ENCODE results near the gene LRP5. TPM values are rescaled to one million over a fixed set of nuclear protein-coding genes. Genes with fewer than 3 reads are reported as not detected.

LRP5 gene
- total and polyA plus RNA-seq, 9 of the 15 experiments (the other 6 are each of a cell fraction or from before 2014, with no cell fraction given), result 0.48 to 44.2 (median 13.5) TPM

- TF ChIP-seq, protein P1, sequence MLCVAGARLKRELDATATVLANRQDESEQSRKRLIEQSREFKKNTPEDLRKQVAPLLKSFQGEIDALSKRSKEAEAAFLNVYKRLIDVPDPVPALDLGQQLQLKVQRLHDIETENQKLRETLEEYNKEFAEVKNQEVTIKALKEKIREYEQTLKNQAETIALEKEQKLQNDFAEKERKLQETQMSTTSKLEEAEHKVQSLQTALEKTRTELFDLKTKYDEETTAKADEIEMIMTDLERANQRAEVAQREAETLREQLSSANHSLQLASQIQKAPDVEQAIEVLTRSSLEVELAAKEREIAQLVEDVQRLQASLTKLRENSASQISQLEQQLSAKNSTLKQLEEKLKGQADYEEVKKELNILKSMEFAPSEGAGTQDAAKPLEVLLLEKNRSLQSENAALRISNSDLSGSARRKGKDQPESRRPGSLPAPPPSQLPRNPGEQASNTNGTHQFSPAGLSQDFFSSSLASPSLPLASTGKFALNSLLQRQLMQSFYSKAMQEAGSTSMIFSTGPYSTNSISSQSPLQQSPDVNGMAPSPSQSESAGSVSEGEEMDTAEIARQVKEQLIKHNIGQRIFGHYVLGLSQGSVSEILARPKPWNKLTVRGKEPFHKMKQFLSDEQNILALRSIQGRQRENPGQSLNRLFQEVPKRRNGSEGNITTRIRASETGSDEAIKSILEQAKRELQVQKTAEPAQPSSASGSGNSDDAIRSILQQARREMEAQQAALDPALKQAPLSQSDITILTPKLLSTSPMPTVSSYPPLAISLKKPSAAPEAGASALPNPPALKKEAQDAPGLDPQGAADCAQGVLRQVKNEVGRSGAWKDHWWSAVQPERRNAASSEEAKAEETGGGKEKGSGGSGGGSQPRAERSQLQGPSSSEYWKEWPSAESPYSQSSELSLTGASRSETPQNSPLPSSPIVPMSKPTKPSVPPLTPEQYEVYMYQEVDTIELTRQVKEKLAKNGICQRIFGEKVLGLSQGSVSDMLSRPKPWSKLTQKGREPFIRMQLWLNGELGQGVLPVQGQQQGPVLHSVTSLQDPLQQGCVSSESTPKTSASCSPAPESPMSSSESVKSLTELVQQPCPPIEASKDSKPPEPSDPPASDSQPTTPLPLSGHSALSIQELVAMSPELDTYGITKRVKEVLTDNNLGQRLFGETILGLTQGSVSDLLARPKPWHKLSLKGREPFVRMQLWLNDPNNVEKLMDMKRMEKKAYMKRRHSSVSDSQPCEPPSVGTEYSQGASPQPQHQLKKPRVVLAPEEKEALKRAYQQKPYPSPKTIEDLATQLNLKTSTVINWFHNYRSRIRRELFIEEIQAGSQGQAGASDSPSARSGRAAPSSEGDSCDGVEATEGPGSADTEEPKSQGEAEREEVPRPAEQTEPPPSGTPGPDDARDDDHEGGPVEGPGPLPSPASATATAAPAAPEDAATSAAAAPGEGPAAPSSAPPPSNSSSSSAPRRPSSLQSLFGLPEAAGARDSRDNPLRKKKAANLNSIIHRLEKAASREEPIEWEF (CRISPR knock-in tag; IDR thresholded peaks at IDR 0.05), result no peak
- no peak for TF ChIP-seq POLR3A (IDR thresholded peaks at IDR 0.05; ENCODE audit: borderline replicate concordance, extremely low read depth, insufficient read depth, insufficient read length)
- TF ChIP-seq HDAC2 (IDR thresholded peaks at IDR 0.05), result 0 out of 2 replicates have a peak, but pooled peaks have one; percentile 30
- TF ChIP-seq FOSL1 (tag; conservative IDR thresholded peaks at IDR 0.05), result peak; percentile 77
- no peak for TF ChIP-seq KLF13 (tag; IDR thresholded peaks at IDR 0.05; ENCODE audit: borderline replicate concordance, low read depth)
- no peak for TF ChIP-seq BDP1 (IDR thresholded peaks at IDR 0.05; ENCODE audit: insufficient read depth, insufficient read length)
- TF ChIP-seq DMBX1 (CRISPR knock-in tag; IDR thresholded peaks at IDR 0.05; ENCODE audit: borderline replicate concordance), result peak; percentile 58; the same call in 1 of the 2 replicates
- no peak for TF ChIP-seq POLR2B (IDR thresholded peaks at IDR 0.05; ENCODE audit: low read depth, partially characterized antibody)
- no peak for TF ChIP-seq USF2 (CRISPR knock-in tag; IDR thresholded peaks at IDR 0.05)
- peak; percentile 83 for TF ChIP-seq CEBPB (tag; IDR thresholded peaks at IDR 0.05)
- no peak for TF ChIP-seq KDM2B (CRISPR knock-in tag; IDR thresholded peaks at IDR 0.05)
- peak; percentile 20; the same call in 1 of the 2 replicates for TF ChIP-seq CBFA2T3 (IDR thresholded peaks at IDR 0.05)
- TF ChIP-seq ATF1 (CRISPR knock-in tag; IDR thresholded peaks at IDR 0.05), result no peak
- TF ChIP-seq ATF1 (tag; IDR thresholded peaks at IDR 0.05), result peak; percentile 54; the same call in 1 of the 2 replicates
- peak; percentile 44; the same call in 1 of the 2 replicates for TF ChIP-seq TEAD4 (IDR thresholded peaks at IDR 0.05; ENCODE audit: low read length)
- no peak for TF ChIP-seq TEAD4 (CRISPR knock-in tag; IDR thresholded peaks at IDR 0.05; ENCODE audit: borderline replicate concordance)
- TF ChIP-seq, protein P2, sequence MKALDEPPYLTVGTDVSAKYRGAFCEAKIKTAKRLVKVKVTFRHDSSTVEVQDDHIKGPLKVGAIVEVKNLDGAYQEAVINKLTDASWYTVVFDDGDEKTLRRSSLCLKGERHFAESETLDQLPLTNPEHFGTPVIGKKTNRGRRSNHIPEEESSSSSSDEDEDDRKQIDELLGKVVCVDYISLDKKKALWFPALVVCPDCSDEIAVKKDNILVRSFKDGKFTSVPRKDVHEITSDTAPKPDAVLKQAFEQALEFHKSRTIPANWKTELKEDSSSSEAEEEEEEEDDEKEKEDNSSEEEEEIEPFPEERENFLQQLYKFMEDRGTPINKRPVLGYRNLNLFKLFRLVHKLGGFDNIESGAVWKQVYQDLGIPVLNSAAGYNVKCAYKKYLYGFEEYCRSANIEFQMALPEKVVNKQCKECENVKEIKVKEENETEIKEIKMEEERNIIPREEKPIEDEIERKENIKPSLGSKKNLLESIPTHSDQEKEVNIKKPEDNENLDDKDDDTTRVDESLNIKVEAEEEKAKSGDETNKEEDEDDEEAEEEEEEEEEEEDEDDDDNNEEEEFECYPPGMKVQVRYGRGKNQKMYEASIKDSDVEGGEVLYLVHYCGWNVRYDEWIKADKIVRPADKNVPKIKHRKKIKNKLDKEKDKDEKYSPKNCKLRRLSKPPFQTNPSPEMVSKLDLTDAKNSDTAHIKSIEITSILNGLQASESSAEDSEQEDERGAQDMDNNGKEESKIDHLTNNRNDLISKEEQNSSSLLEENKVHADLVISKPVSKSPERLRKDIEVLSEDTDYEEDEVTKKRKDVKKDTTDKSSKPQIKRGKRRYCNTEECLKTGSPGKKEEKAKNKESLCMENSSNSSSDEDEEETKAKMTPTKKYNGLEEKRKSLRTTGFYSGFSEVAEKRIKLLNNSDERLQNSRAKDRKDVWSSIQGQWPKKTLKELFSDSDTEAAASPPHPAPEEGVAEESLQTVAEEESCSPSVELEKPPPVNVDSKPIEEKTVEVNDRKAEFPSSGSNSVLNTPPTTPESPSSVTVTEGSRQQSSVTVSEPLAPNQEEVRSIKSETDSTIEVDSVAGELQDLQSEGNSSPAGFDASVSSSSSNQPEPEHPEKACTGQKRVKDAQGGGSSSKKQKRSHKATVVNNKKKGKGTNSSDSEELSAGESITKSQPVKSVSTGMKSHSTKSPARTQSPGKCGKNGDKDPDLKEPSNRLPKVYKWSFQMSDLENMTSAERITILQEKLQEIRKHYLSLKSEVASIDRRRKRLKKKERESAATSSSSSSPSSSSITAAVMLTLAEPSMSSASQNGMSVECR (CRISPR knock-in tag; IDR thresholded peaks at IDR 0.05), result no peak
Observed at GRCh38 chr11:68282141-68282860, 30.1 kb upstream of the LRP5 start (continued).

Measured in K562 (cell line).